Stimulated activated CD4-positive, alpha-beta T cell treated with anti-CD3 and anti-CD28 coated beads, Interleukin-1b, Interleukin-23, amount 100 ng/mL, for 24 hours (primary cell): Measurements from ENCODE around the gene CARMIL3.

Source experiments
- DNase-seq, 4 experiments: peaks; one replicate each; pipeline ENCODE4 v3.0.0-alpha.2; 2020; ENCODE audit warnings: low read depth in 4 of 4, low spot score in 1 of 4

Gene CARMIL3

GRCh38 chr14:24113801-24114531 lies 62.2 kb downstream of the CARMIL3 start:
- DNase-seq: peak in 2 of 4 experiments; percentile 62 to 74

GRCh38 chr14:24114532-24115421 lies 63.0 kb downstream of the CARMIL3 start, which contains the start of the genes DCAF11 and NRL:
Gene DCAF11 (plus strand): TSS chr14:24114777. CDS start chr14:24115595, 818 bp downstream.
Gene NRL (minus strand): TSS chr14:24114949. CDS start chr14:24082848, 32,101 bp downstream.
- peak; percentile 94 to 98 (median 95) for DNase-seq

GRCh38 chr14:24115422-24116127 lies 63.8 kb downstream of the CARMIL3 start:
- DNase-seq: no peak

GRCh38 chr14:24116128-24116814 lies 64.5 kb downstream of the CARMIL3 start:
- no peak for DNase-seq

- DNase-seq: no peak
Measured at GRCh38 chr14:24117179-24117578, 65.4 kb downstream of the CARMIL3 start.
